Measurements from ENCODE around the gene SF3B2. TPM values are rescaled to one million over a fixed set of nuclear protein-coding genes. Genes with fewer than 3 reads are reported as not detected.

SF3B2 gene
- total and polyA plus RNA-seq, 2 donors (not counting 3 experiments of a cell fraction or from before 2014, with no cell fraction given), result 99.4 to 196 TPM

DNA sequence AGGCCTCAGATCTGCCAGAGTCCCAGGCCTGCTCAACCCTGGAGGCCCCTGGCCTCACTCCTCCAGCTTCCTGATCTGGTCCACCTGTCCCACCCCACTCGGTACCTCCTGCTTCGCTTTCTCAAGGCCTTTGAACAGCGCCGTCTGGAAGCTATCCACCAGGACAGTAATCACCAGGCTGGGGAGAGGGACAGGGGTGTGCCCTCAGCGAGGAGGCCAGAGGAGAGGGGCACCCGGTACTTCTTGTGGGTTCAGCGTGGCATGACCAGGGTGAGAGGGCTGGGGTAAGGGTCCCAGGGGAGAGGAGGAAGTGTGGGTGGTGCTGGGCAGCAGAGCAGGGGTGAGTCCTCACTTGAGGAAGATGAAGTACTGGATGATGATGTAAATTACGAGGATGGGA is 32.0 kb upstream of the SF3B2 start:
- TF ChIP-seq GATA2 (IDR thresholded peaks at IDR 0.05; ENCODE audit: insufficient read depth, insufficient read length, low read depth, low read length) (no peak), MYC (IDR thresholded peaks at IDR 0.05; ENCODE audit: low read depth, low read length) (no peak), JUN (IDR thresholded peaks at IDR 0.05; ENCODE audit: borderline replicate concordance, insufficient read depth, insufficient read length, low read depth) (no peak), POLR2AphosphoS5 (IDR thresholded peaks at IDR 0.05; ENCODE audit: insufficient read depth, low read depth, low read length) (no peak), POLR2A (IDR thresholded peaks at IDR 0.05; ENCODE audit: low read depth, low read length) (no peak), EZH2 (IDR thresholded peaks at IDR 0.05; ENCODE audit: borderline replicate concordance, low read depth, low read length, severe bottlenecking) (no peak), FOS (IDR thresholded peaks at IDR 0.05; ENCODE audit: borderline replicate concordance, insufficient read depth, low read length) (no peak)
- TF ChIP-seq, protein P1, sequence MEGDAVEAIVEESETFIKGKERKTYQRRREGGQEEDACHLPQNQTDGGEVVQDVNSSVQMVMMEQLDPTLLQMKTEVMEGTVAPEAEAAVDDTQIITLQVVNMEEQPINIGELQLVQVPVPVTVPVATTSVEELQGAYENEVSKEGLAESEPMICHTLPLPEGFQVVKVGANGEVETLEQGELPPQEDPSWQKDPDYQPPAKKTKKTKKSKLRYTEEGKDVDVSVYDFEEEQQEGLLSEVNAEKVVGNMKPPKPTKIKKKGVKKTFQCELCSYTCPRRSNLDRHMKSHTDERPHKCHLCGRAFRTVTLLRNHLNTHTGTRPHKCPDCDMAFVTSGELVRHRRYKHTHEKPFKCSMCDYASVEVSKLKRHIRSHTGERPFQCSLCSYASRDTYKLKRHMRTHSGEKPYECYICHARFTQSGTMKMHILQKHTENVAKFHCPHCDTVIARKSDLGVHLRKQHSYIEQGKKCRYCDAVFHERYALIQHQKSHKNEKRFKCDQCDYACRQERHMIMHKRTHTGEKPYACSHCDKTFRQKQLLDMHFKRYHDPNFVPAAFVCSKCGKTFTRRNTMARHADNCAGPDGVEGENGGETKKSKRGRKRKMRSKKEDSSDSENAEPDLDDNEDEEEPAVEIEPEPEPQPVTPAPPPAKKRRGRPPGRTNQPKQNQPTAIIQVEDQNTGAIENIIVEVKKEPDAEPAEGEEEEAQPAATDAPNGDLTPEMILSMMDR (IDR thresholded peaks at IDR 0.05; ENCODE audit: extremely low read depth in 1 of 2, insufficient read depth in 1 of 2, low read depth in 1 of 2, low read length in 2 of 2), result no peak
- TF ChIP-seq, protein P2, sequence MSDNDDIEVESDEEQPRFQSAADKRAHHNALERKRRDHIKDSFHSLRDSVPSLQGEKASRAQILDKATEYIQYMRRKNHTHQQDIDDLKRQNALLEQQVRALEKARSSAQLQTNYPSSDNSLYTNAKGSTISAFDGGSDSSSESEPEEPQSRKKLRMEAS (IDR thresholded peaks at IDR 0.05; ENCODE audit: insufficient read depth, insufficient read length), result no peak
- peaks cover 30% of the 10 kb centered on the region for H3K4me1 ChIP-seq (ENCODE audit: control insufficient read depth, extremely low read depth, insufficient read depth, low read length)
- CTCF ChIA-PET, result interaction anchor here (0.6 to 3.0 kb wide), 6 partner anchors 8 to 136 kb away, joined by 3 to 16 read pairs (median 4); partner anchors contain the start of genes BANF1, CST6 and FIBP
- H3K79me2 ChIP-seq (ENCODE audit: control insufficient read depth, insufficient read depth, low read length), result no peaks in the 10 kb centered on the region
- H3K4me2 ChIP-seq (ENCODE audit: insufficient read depth, low read length), result no peak overlapping the region
- FAIRE-seq, result no peak
- intact Hi-C loops (cut with micrococcal nuclease) (no loop called here), dilution Hi-C loops (cut with MboI; ENCODE audit: extremely low pct_ligation_motif_present, low sequenced_read_pairs) (no loop called here)
- no peak overlapping the region for H2AFZ ChIP-seq (ENCODE audit: low read depth, low read length)
- H3K4me3 ChIP-seq (replicated peaks in 1 of 3; ENCODE audit: insufficient read depth in 1 of 3, low read depth in 1 of 3, low read length in 3 of 3), result no peak overlapping the region
- H3K36me3 ChIP-seq (ENCODE audit: control insufficient read depth in 2 of 2, extremely low read depth in 1 of 2, insufficient read depth in 2 of 2, low read length in 2 of 2), result no peaks in the 10 kb centered on the region
- BruUV-seq (replicated peaks), result no TSS peak
- POLR2A ChIA-PET, result interaction anchor here (0.8 kb wide), 1 partner anchor 9 kb away, joined by 4 read pairs; no protein-coding TSS in a partner anchor
- H3K9me3 ChIP-seq (replicated peaks; ENCODE audit: control insufficient read depth, insufficient read depth, low read length), result no peaks in the 10 kb centered on the region
- DNase-seq (ENCODE audit: low read depth, low spot score), result no peak
- H3K9me1 ChIP-seq (replicated peaks; ENCODE audit: control insufficient read depth, extremely low read depth, insufficient read depth, low read length), result no peaks in the 10 kb centered on the region
- H4K20me1 ChIP-seq (replicated peaks; ENCODE audit: control insufficient read depth, extremely low read depth, insufficient read depth, low read length), result no peaks in the 10 kb centered on the region
- H3K27ac ChIP-seq (ENCODE audit: insufficient read depth, low read depth, low read length), result peak overlapping the region; percentile 32
- no peaks in the 10 kb centered on the region for H3K27me3 ChIP-seq (ENCODE audit: control insufficient read depth in 2 of 2, insufficient read depth in 2 of 2, low read length in 2 of 2)
- H3K9ac ChIP-seq (replicated peaks; ENCODE audit: extremely low read depth, insufficient read depth, low read length), result no peak overlapping the region

All from endothelial cell of umbilical vein (primary cell).